ENCODE data around the gene MYOD1.

Gene MYOD1

GRCh38 chr11:17765356-17766072, 46.1 kb downstream of the MYOD1 start:
- DNase-seq (ENCODE audit: low read depth, low spot score): peak; percentile 7
- H3K4me3 ChIP-seq (ENCODE audit: low read length): no peak overlapping the region

DNA sequence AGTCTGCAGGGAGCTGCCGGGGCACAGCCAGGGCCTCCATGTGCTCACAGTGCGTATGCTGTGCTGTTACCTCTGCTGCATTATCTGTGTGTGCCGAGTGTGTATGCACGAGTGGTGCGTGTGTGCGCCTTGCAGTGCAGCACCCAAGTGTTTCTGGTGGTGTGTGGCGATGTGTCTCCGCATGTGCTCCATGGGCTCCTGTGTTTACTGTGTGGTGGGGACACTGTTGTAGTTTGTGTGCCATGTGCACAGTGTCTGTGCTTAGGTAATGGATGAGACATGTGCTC, 46.6 kb downstream of the MYOD1 start:
- no peak for DNase-seq (ENCODE audit: low read depth, low spot score)
- no peak overlapping the region for H3K4me3 ChIP-seq (ENCODE audit: low read length)

GRCh38 chr11:17766590-17766989, 47.2 kb downstream of the MYOD1 start:
- no peak overlapping the region for H3K4me3 ChIP-seq (ENCODE audit: low read length)
- no peak for DNase-seq (ENCODE audit: low read depth, low spot score)

GRCh38 chr11:17767301-17767885, 48.0 kb downstream of the MYOD1 start:
- no peak for DNase-seq (ENCODE audit: low read depth, low spot score)
- no peak overlapping the region for H3K4me3 ChIP-seq (ENCODE audit: low read length)

GRCh38 chr11:17767914-17768313, 48.5 kb downstream of the MYOD1 start:
- no peak for DNase-seq (ENCODE audit: low read depth, low spot score)
- H3K4me3 ChIP-seq (ENCODE audit: low read length): no peak overlapping the region

DNA sequence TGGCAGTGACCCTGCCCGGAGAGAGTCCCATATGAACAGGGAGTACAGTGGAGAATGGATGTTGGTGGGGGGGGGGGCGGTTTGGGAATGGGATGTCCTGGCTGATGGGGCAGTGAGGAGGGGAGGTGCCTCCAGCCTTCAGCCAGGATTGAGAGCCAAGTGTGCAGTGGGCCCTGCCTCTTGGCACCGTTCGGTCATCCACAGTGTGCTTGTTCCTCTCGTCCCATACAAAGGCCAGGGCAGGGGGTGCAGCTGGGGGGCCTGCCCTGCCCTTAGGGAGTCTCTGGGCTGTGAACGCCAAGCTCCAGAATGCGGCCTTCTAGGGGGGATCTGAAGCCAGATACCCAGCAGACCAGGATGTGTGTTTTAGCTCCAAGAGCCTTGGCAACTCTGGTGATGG, 49.2 kb downstream of the MYOD1 start:
- DNase-seq (ENCODE audit: low read depth, low spot score): no peak
- H3K4me3 ChIP-seq (ENCODE audit: low read length): no peak overlapping the region

- DNase-seq (ENCODE audit: low read depth, low spot score): no peak
- no peak overlapping the region for H3K4me3 ChIP-seq (ENCODE audit: low read length)
Observed at GRCh38 chr11:17769218-17769617, 49.8 kb downstream of the MYOD1 start.

- DNase-seq (ENCODE audit: low read depth, low spot score): peak; percentile 17
- H3K4me3 ChIP-seq (ENCODE audit: low read length): no peak overlapping the region
Observed at GRCh38 chr11:17770048-17770652, 50.8 kb downstream of the MYOD1 start.

GRCh38 chr11:17770917-17771316, 51.5 kb downstream of the MYOD1 start:
- no peak overlapping the region for H3K4me3 ChIP-seq (ENCODE audit: low read length)
- DNase-seq (ENCODE audit: low read depth, low spot score): no peak

GRCh38 chr11:17771415-17771814, 52.0 kb downstream of the MYOD1 start:
- no peak overlapping the region for H3K4me3 ChIP-seq (ENCODE audit: low read length)
- DNase-seq (ENCODE audit: low read depth, low spot score): no peak
